GM19468 (cell line): ENCODE results near the gene AQP7.
"Not testable (repeated sequence)": the region's sequence is repeated elsewhere in the genome, so short reads cannot be mapped to it uniquely, and the experiment has no call there.

Source experiments
- ATAC-seq: cut with Tn5 transposase; IDR thresholded peaks from one replicate; pipeline ENCODE4 v1.9.1; 2021; ENCODE audit warnings: mild to moderate bottlenecking, moderate library complexity, moderate number of reproducible peaks; ENCODE audit not compliant: unreplicated experiment; ENCODE audit errors: extremely low read depth

The AQP7 gene

DNA sequence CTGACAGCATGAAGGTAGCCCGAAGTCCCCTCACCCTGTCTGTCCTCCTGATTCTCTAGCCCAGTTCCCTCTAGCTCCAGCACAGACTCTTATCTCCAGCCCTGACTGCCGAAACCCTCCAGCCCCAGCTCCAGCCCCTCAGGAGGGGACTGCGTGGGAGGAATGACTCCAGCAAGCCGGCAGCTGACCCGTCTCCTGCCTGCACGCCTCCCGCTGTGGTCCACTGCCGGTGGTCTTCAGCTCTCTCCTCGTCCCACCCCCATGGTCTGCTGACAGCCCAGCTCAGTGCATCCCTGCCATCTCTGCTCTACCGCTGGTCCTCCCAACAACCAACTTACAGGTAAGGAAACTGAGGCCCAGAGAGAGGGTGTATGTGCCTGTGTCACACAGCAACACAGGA lies 559 bp downstream of the AQP7 start:
- not testable (repeated sequence) for ATAC-seq

DNA sequence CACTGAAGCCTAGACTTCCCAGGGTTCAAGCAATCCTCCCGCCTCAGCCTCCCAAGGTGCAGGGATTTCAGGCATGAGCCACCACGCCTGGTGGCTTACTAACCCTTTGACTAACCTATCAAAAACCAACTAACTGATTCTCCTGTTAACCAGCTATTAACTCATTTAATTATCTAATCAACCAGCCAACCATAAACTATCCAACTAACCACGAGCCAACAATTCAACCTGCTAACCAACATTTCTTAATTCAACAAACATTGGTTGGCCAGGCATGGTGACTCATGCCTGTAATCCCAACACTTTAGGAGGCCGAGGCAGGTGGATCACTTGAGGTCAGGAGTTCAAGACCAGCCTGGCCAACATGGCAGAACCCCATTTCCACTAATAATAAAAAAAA lies 3.3 kb downstream of the AQP7 start:
- not testable (repeated sequence) for ATAC-seq

DNA sequence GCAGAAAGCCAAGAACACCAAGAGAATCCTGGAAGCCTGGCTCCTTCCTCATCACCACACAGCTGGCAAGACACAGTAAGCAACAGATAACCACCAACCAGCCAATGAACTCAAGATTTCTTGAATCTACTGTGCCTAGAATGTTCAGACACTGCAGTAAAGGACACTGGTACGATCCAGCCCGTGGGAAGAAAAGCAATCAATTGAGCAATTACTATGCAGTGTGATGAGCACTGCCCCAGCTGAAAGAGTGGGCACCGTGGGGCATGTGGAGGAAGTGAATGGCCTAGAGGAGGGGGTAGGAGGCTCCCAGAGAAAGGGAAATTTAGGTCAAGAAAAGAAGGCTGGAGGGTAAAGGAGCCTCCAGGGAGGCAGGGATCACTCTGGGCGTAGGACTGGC lies 4.6 kb downstream of the AQP7 start:
- not testable (repeated sequence) for ATAC-seq

DNA sequence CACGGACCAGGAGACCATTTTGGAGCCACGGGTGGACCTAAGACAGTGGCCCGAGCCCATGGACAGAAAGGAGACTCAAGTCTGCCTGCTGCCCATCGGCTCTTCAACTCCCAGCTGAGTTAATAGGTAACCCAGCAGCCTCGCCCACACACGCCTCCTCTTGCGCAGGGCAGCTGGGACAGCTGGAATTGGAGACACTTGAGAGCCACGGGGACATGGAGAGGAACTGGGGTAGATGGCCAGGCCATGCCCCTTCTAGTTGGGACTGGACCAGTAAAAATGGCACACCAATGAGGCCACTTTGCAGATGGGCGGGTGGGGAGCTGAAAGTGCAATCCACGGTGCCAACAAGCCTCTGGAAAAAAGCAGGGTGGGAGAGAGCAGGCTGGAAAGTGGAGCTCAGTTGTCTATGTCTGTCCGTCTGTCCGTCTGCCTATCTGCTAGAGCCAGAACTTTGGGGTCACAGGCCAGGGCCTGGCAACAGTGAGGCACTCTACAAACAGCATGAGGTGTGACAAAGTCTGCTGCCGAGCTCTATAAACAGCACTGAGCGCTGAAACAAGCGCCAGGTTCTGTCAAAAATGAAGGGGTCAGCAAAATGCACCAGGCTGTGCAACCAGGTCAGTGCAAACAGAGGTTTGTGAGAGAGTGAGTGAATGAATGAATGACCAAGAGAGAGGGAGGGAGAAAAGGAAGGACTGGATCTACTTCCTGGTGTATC lies 7.0 kb downstream of the AQP7 start:
- not testable (repeated sequence) for ATAC-seq

DNA sequence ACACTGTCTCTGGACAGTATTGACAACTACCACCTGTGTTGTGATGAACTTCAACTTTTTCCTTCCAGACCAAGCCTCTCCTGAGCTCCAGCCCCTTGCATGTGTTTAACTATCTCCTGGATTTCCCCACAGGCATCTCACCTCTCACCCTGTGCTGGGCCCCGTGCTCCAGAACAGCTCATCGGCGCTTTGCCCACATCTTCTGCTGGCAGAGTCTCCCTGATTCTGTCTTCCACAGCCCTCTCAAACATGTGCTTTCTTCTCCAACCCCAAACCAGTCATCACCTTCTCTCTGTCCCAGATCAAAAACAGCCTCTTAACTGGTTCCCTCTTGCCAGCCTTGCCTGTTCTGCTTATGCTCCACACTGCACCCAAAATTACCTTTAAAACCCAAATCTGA lies 8.4 kb downstream of the AQP7 start:
- ATAC-seq, result not testable (repeated sequence)

DNA sequence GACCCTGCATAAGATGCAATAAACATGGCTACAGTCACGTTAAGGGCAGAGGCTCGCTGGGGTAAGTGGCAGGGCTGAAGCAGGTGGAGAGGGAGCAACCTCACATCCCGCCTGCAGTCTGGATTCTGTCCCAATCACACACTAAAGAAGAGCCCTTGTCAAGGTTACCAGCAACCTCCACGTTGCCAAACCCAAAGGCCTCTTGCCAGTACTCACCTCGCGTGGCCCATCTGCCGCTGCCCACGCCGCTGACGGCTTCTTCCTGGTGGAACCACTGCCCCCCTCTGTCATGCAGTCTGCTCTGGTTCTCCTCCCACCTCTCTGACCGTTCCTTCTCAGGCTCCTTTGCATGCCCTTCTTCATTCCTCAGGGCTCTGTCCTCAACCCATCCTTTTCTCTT lies 8.8 kb downstream of the AQP7 start:
- no peak for ATAC-seq

DNA sequence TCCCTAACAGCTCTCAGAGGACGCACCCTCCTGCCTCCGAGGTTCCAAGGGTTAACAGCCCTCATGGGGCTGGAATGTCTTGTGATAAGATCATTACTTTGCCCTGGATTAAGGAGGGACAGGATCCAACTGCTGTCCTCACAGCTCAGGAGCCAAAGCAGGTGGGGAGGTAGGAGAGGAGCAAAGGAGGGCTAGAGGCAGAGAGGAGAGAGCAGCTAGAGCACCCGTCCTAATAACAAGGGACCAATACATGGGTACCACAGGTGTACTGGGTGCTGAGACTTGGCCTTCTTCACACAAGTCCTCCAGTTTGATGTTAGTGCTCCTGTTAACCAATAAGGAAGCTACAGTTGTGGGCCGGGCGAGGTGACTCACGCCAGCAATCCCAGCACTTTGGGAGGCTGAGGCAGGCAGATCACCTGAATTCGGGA lies 9.8 kb downstream of the AQP7 start:
- ATAC-seq, result not testable (repeated sequence)

DNA sequence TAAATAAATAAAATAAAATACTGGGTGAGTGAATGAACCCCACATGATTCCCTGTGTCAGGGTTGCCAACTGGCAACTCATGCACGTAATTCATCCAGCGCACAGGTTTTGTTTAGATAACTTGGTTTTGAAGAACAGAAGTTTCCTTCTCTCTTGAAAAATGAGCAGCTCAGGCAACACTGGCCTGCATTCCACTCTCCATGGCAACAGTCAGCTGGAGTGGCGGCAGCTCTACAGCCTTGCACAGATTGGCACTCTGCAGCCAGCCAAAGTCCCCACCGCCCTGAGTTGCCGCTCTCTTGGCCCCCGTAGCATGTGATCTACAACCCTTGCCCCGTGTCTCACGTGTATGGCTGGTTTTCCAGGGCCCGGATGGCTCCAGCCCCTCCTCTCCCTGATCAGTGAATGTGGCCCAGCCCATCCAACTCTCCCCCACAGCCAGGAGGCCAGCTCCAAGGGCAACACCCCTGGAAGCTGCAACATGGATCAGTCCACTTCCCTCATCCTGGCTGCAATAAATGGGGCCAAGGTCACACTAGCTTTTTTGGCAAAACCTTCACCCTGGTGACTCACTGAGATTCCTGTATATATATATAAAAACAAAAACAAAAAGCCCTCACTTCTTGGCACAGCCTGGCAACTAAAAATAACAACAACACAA lies 11.1 kb downstream of the AQP7 start:
- ATAC-seq, result not testable (repeated sequence)

DNA sequence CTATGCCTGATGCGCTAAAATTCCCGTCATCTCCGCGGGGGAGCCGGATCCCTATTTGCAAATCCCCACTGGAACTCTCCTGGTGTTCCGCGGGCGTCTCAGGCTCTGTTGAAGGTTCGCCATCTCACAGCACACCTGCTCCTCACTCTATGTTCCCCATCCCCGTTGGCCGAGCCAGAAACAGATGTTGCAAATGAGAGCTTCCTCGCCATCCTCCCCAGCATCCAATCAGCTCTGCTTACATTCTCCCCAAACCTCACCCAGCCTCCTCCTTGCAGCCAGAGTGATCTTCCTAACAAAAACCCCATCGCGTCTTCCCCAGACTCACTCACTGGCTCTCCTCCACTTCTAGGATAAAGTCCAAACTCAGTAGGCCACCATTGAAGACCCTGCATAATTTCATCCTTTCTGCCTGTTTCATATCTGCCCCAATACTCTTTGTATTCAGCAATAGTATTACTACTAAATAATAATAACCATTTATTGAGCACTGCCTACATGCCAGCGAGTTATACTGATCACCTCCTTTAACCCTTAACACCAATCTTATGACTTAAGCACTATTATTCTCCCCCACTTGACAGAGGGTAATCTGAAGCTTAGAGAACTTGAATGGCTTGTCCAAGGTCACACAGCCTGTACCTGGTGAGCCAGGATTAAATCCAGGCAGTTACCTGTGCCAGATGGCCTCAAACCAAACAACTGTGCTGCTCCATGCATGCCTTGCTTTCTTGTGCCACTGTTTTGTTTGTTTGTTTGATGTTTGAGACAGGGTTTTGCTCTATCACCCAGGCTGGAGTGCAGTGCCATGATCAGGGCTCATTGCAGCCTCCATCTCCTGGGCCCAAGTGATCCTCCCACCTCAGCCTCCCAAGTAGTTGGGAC lies 14.0 kb downstream of the AQP7 start:
- no peak for ATAC-seq

DNA sequence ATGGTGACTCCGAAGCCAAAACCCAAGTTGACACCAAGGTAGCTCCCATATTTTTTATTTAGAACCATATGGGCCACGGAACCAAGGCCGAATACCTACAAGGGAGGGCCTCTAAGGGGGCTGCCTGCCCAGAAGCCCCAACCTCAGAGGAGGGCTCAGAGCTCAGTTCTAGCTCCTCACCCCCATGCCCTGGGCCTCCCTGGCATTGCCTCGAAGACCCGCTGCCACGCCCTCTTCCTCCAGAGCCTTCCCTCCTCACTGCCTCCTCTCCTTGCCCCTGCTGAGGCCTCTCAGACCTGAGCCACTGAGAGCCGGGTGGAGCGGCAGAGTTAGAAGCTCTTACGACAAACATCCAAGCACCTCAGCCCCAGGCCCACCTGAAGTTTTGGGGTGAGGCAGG lies 15.4 kb downstream of the AQP7 start:
- ATAC-seq, result not testable (repeated sequence)

DNA sequence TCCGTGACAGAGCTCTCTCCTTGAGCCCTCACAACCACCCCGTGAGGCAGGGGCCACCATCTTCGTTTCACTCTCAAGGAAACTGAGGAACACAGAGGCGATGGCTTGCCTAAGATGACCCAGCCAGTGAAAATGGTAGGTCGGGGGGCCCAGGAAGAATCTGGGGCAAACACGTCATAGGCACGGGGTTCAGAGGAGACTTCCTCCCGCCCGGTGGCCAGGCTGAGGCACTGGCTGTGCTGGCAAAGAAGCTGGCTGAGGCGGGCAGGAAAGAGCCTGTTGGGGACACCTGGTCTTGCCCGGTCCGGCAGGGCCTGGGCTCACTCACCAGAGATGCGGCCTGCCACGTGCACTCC lies 15.7 kb downstream of the AQP7 start:
- ATAC-seq, result not testable (repeated sequence)

DNA sequence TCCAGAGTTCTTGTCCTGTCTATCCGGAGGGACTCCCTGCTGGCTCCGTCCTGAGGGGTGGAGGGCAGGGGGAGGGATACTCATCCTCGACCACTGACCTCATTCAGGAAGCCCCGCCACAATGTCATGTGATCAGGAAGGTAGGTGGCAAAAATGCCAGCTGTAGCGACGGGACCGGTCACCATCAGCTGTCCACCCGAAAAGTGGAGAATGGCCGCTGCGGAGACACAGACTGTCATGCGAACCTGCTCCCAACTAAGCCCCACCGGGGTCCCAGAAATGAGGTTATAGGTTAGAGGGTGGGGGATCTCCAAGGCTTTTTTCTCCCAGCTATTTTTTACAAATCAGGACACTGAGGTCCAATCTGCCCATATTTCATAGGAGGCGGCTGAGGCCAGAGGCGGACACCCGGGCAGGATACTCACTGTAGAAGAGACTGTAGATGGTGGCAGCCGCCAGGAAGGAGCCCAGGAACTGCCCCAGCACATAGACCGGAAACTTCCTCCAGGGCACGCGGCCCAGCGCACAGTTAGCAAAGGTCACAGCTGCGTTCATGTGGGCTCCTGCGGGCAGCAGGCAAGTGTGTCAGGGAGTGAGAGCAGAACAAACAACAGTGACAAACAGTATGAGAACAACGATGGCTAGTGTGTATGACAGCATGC lies 16.3 kb downstream of the AQP7 start:
- ATAC-seq, result not testable (repeated sequence)

DNA sequence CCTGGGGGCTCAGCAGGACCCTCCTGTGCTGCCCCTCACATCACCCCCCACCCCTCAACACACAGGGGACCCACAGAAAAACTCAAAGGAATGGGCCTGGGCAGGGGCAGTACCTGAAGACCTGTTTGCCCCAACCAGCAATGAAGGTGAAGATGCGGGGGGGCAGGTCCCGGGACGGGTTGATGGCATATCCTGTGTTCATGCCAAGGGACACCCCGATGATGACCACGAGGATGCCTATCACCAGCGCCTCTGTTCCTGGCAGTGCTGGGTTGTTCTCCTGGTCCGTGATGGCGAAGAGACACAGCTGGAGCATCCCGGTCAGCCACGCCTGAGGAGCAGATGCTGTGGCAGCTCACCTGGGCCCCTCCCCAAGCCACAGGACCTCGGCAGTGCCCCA lies 16.8 kb downstream of the AQP7 start:
- ATAC-seq, result not testable (repeated sequence)

DNA sequence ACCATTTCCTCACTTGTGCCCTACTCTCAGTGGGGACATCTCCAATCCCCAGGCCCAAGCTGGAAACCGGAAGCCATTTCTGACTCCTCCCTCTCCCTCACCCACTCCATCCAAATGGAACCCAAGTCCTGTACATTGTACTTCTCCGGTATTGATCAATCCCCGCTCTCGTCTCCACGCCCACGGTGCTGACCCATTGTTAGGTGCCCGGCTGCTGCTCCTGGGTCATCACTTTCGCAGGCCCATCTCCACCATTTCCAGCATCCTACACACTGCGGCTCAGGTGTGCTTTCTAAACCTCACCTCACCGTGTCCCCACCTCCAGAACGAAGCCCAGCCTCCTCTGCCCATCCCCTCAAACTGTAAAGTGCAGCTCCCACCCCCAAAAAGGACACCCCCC lies 19.0 kb downstream of the AQP7 start:
- ATAC-seq, result not testable (repeated sequence)

DNA sequence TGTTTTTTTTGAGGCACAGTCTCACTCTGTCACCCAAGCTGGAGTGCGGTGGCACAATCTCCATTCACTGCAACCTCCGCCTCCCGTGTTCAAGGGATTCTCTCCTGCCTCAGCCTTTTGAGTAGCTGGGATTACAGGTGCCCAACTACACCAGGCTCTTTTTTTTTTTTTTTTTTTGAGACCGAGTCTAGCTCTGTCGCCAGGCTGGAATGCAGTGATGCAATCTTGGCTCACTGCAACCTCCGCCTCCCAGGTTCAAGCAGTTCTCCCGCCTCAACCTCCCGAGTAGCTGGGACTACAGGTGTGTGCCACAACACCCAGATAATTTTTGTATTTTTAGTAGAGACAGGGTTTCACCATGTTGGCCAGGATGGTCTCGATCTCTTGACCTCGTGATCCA lies 20.0 kb downstream of the AQP7 start:
- ATAC-seq, result not testable (repeated sequence)

DNA sequence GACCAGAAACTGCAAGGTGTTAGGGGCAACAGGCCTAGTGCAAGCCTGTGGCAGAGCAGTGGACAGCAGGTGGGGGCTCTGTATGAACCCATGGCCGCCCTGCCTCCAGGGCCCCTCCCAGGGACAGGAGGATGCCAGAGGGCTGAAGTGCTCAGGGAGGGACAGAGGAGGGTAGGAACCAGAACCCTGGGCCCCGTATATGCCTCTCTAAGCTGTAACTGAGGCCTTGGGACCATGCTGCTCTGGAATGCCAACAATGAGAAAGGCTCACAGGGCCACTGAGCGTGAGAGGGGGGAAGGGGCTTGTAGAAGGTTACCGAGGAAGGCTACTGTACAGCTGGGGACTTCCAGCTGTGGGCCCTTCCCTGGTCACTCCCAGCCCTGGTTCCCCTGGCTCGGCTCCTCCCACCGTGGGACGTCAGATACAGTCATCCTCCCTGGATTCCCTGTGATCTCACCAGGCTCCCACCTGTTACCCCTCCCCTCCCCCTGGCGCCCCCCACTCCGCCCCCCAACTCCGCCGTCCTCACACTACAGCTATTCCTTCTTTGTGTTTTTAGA lies 21.1 kb downstream of the AQP7 start:
- ATAC-seq, result no peak

DNA sequence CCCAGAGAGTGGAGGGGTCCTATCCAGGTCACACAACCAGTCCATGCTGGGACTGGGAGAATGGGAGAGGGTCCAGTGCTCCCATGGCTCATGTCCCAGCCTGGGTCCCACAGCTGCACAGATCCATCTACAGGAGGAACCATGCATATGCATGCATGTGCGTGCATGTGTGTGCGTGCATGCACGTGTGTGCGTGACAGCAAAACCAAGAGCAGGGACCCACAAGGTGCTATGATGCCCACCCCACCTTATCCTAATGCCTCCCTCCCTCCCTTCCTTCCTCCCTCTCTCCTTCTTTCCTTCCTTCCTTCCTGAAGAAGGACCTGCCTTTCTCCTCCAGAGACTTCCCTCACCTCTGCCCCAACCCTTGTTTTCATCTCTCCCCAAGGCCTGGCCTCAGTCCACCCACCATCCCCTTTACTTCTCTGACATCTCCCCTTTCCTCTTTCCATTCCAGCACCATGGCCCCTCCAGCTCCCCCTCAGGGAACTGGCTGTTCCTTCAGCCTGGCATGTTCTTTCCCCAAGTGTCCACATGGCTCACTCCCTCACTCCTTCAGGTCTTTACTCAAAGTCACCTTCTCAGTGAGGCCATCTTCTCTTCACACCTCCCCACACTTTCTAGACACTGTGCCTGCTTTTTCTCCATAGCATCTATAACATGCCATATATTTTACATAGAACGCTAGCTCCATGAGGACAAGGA lies 21.8 kb downstream of the AQP7 start:
- ATAC-seq, result no peak

DNA sequence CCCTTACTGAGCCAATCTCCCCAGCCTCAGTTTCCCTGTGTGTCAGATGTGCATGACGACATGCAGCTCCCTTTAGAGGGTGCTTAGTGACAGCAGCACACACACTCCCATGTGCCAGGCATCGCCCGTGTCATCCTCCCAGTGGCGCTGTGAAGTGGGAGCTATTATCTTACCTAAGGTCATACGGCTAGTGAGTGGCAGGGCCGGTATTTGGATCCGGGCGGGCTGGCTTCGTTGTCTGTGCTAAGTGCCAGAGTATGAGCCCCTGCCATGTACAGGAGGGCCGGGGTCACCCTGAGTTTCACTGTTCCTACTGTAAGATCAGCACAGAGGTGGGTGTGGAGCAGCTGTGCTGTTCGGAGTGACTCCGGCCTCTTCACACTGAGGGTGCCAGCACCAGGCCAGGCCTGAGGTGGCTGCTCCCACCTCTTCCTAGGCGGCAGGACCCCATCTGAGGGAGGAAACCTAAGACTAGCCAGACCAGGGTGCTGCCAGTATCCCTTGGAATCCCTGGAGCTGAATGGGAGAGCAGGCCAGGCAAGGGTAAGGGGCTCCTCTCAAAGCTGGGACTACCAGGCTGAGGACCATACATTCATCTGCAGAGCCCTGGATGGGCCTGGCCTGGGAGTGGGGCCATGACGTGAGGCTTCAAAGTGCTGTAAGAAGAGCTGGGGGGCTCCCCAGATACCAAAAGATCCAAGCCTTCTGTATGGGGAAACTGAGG lies 22.5 kb downstream of the AQP7 start:
- no peak for ATAC-seq
